Lower leg skin (tissue), 3 donors: ENCODE results near the gene GRM7.

Experiments
- CTCF ChIP-seq, 3 donors: fragments of 450-650 bp; IDR thresholded peaks; one replicate each; pipeline ENCODE4 v1.5.1; 2016; ENCODE audit warnings: antibody characterized with exemption in 3 of 3, mild to moderate bottlenecking in 3 of 3, moderate library complexity in 2 of 3
- POLR2A ChIP-seq, 2 donors: fragments of 450-650 bp; IDR thresholded peaks; one replicate each; pipeline ENCODE4 v1.6.1; 2016 to 2017; ENCODE audit warnings: antibody characterized with exemption in 2 of 2, mild to moderate bottlenecking in 1 of 2, moderate library complexity in 1 of 2

DNA sequence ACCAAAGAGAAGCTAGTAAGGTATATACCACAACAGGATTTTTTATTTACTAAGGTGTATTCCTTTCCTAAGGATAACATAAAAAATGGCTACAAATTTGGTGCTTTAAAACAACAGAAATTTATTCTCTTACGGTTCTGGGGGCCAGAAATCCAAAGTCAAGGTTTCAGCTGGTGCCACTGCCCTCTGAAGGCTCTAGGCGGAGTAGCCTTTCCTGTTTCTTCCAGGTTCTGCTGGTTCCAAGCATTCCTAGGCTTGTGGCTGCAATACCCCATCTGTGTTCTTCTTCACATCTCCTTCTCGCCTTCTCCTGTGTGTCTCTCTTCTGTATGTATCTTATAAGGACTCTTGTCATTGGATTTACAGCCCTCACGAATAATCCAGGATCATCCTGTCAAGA is 549.9 kb downstream of the GRM7 start:
- TF ChIP-seq CTCF (IDR thresholded peaks at IDR 0.05) (no peak), POLR2A (IDR thresholded peaks at IDR 0.05) (no peak)
